Ishikawa (cell line): Measurements from ENCODE around the gene HORMAD1.

ENCODE experiments used
- CEBPB ChIP-seq: IDR thresholded peaks from 2 replicates; pipeline ENCODE4 v1.6.1; 2012
- CREB1 ChIP-seq: IDR thresholded peaks from 2 replicates; pipeline ENCODE4 v1.6.1; 2012; ENCODE audit warnings: low read depth
- EGR1 ChIP-seq: IDR thresholded peaks from 2 replicates; pipeline ENCODE4 v1.6.1; 2012
- EP300 ChIP-seq: IDR thresholded peaks from 2 replicates; pipeline ENCODE4 v1.6.1; 2012; ENCODE audit warnings: borderline replicate concordance
- FOXM1 ChIP-seq: IDR thresholded peaks from 2 replicates; pipeline ENCODE4 v1.6.1; 2012; ENCODE audit warnings: low read depth, borderline replicate concordance
- MAX ChIP-seq: IDR thresholded peaks from 2 replicates; pipeline ENCODE4 v1.6.1; 2012
- NFIC ChIP-seq: IDR thresholded peaks from 2 replicates; pipeline ENCODE4 v1.6.1; 2012
- RAD21 ChIP-seq: IDR thresholded peaks from 2 replicates; pipeline ENCODE4 v1.6.1; 2012; ENCODE audit warnings: low read depth
- TAF1 ChIP-seq: IDR thresholded peaks from 2 replicates; pipeline ENCODE4 v1.6.1; 2012; ENCODE audit warnings: low read depth, mild to moderate bottlenecking
- TCF12 ChIP-seq: IDR thresholded peaks from 2 replicates; pipeline ENCODE4 v1.6.1; 2012; ENCODE audit warnings: low read depth
- TEAD4 ChIP-seq: IDR thresholded peaks from 2 replicates; pipeline ENCODE4 v1.6.1; 2012
- USF1 ChIP-seq: IDR thresholded peaks from 2 replicates; pipeline ENCODE4 v1.6.1; 2012
- YY1 ChIP-seq: IDR thresholded peaks from 2 replicates; pipeline ENCODE4 v1.6.1; 2012; ENCODE audit warnings: low read depth
- ZBTB7A ChIP-seq: IDR thresholded peaks from 2 replicates; pipeline ENCODE4 v1.6.1; 2012; ENCODE audit warnings: low read depth
- TF ChIP-seq, protein P1 (sequence below): IDR thresholded peaks from 2 replicates; pipeline ENCODE4 v1.6.1; 2012; ENCODE audit warnings: low read depth, mild to moderate bottlenecking

Gene HORMAD1, protein sequence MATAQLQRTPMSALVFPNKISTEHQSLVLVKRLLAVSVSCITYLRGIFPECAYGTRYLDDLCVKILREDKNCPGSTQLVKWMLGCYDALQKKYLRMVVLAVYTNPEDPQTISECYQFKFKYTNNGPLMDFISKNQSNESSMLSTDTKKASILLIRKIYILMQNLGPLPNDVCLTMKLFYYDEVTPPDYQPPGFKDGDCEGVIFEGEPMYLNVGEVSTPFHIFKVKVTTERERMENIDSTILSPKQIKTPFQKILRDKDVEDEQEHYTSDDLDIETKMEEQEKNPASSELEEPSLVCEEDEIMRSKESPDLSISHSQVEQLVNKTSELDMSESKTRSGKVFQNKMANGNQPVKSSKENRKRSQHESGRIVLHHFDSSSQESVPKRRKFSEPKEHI

GRCh38 chr1:150720703-150721102 lies at the start of gene HORMAD1:
Gene HORMAD1 (minus strand): TSS chr1:150720895. CDS start chr1:150719505, 1,390 bp downstream.
- TF ChIP-seq CEBPB, result no peak
- no peak for TF ChIP-seq MAX
- TF ChIP-seq TCF12, result no peak
- no peak for TF ChIP-seq EP300
- TF ChIP-seq USF1, result no peak
- no peak for TF ChIP-seq TAF1
- no peak for TF ChIP-seq NFIC
- TF ChIP-seq ZBTB7A, result no peak

DNA sequence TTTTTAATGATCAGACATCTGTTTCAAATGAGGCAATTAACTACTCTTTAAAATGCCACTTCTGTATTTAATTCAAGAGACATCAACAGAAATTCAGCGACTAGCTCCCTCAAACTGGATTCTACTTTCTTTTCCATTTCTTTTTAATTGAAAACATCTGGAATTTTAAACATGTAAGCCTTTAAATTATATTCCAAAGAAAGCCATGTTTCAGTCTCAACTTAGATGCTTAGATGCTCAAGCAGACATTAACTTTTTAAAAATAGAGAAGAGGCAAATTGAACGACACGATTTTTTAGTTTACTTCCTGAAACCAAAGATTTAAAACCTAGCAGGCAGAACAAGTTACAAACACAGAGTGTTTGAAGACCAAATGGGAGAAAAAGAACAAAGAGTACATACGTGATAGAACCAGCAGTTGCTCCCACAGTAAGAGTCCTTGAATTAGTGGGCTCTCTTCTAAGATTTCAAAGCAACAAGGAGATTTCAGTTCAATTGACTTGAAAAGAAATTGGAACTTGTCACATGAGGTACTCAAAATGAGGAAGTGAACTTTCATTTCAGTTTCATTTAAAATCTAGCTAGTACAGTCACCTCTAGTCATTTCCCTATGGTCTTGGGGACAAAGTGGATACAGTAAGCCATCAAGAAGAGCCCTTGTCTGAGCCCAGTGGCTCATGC lies 44.7 kb upstream of the HORMAD1 start, which contains the start of gene CTSS:
CTSS (minus strand) TSS at position 483 of the 681 bp plus-strand sequence. CDS start 1,015 bp downstream, outside the sequence.
- TF ChIP-seq TEAD4, result no peak
- no peak for TF ChIP-seq ZBTB7A
- no peak for TF ChIP-seq EGR1
- TF ChIP-seq RAD21, result no peak
- no peak for TF ChIP-seq TCF12
- TF ChIP-seq, protein P1, sequence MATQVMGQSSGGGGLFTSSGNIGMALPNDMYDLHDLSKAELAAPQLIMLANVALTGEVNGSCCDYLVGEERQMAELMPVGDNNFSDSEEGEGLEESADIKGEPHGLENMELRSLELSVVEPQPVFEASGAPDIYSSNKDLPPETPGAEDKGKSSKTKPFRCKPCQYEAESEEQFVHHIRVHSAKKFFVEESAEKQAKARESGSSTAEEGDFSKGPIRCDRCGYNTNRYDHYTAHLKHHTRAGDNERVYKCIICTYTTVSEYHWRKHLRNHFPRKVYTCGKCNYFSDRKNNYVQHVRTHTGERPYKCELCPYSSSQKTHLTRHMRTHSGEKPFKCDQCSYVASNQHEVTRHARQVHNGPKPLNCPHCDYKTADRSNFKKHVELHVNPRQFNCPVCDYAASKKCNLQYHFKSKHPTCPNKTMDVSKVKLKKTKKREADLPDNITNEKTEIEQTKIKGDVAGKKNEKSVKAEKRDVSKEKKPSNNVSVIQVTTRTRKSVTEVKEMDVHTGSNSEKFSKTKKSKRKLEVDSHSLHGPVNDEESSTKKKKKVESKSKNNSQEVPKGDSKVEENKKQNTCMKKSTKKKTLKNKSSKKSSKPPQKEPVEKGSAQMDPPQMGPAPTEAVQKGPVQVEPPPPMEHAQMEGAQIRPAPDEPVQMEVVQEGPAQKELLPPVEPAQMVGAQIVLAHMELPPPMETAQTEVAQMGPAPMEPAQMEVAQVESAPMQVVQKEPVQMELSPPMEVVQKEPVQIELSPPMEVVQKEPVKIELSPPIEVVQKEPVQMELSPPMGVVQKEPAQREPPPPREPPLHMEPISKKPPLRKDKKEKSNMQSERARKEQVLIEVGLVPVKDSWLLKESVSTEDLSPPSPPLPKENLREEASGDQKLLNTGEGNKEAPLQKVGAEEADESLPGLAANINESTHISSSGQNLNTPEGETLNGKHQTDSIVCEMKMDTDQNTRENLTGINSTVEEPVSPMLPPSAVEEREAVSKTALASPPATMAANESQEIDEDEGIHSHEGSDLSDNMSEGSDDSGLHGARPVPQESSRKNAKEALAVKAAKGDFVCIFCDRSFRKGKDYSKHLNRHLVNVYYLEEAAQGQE, result no peak
- no peak for TF ChIP-seq EP300
- TF ChIP-seq CEBPB, result no peak
- no peak for TF ChIP-seq CREB1
- no peak for TF ChIP-seq FOXM1

- TF ChIP-seq YY1 (no peak), ZBTB7A (no peak), EP300 (no peak), USF1 (no peak), CREB1 (no peak), TAF1 (no peak), TCF12 (no peak), MAX (no peak), RAD21 (no peak), TEAD4 (no peak), FOXM1 (no peak), CEBPB (no peak), EGR1 (no peak), NFIC (no peak)
- TF ChIP-seq, protein P1, result no peak
These were observed 44.0 kb upstream of the HORMAD1 start for GRCh38 chr1:150764617-150765101.

DNA sequence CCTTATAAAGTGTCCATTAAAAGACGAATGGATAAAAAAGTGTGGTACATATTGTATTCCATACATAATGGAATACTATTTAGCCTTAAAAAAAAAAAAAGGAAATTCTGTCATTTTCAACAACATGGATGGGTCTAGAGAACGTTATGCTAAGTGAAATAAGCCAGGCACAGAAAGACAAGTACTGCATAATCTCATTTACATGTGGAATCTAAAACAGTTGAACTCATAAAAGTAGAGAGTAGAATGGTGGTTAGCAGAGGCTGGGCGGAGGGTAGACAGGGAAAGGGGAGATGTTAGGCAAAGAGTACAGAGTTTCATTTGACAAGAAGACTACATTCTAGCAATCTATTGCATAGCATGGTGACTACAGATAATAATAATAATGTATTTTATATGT lies 42.3 kb upstream of the HORMAD1 start:
- TF ChIP-seq TAF1, result no peak
- no peak for TF ChIP-seq TCF12
- no peak for TF ChIP-seq FOXM1
- no peak for TF ChIP-seq YY1
- TF ChIP-seq, protein P1, result no peak
- no peak for TF ChIP-seq RAD21
- no peak for TF ChIP-seq EGR1
- TF ChIP-seq MAX, result no peak
- no peak for TF ChIP-seq TEAD4
- no peak for TF ChIP-seq ZBTB7A
- no peak for TF ChIP-seq CREB1
- TF ChIP-seq USF1, result no peak
- no peak for TF ChIP-seq EP300
- TF ChIP-seq CEBPB, result no peak
- no peak for TF ChIP-seq NFIC
